Mesenchymal stem cell (in vitro differentiated cells and primary cell): Measurements from ENCODE around the gene MARK1.

Experiments
- DNase-seq: peaks from one replicate; pipeline ENCODE4 v3.0.0-alpha.2; 2013
- H2AFZ ChIP-seq: one replicate; pipeline ENCODE4 v1.6.1; 2013; ENCODE audit warnings: low read depth, mild to moderate bottlenecking, control low read depth, inconsistent platforms, low read length, moderate library complexity
- H2AK5ac ChIP-seq: 2 replicates; pipeline ENCODE4 v1.6.1; 2013; ENCODE audit warnings: low read length, moderate library complexity, mild to moderate bottlenecking, inconsistent platforms; ENCODE audit not compliant: severe bottlenecking
- H2BK120ac ChIP-seq: one replicate; pipeline ENCODE4 v1.6.1; 2013; ENCODE audit warnings: low read depth, mild to moderate bottlenecking, inconsistent platforms, low read length, moderate library complexity
- H2BK12ac ChIP-seq, 2 experiments: one replicate each; pipeline ENCODE4 v1.6.1; 2013; ENCODE audit warnings: inconsistent platforms in 2 of 2, low read length in 2 of 2, mild to moderate bottlenecking in 2 of 2, moderate library complexity in 2 of 2, control low read depth in 1 of 2
- H2BK15ac ChIP-seq: one replicate; pipeline ENCODE4 v1.6.1; 2013; ENCODE audit warnings: mild to moderate bottlenecking, low read depth, inconsistent platforms; ENCODE audit not compliant: poor library complexity, severe bottlenecking
- H2BK5ac ChIP-seq: 2 replicates; pipeline ENCODE4 v1.6.1; 2013; ENCODE audit warnings: low read depth, mild to moderate bottlenecking, low read length, control low read depth, inconsistent platforms; ENCODE audit not compliant: poor library complexity, severe bottlenecking
- H3K14ac ChIP-seq, 2 experiments: one replicate each; pipeline ENCODE4 v1.6.1; 2013; ENCODE audit warnings: inconsistent platforms in 2 of 2, low read length in 2 of 2, control low read depth in 1 of 2, mild to moderate bottlenecking in 1 of 2, moderate library complexity in 1 of 2
- H3K18ac ChIP-seq, 2 experiments: one replicate each; pipeline ENCODE4 v1.6.1; 2013; ENCODE audit warnings: inconsistent platforms in 2 of 2, low read length in 2 of 2, control low read depth in 1 of 2, low read depth in 1 of 2, mild to moderate bottlenecking in 1 of 2
- H3K23ac ChIP-seq, 2 experiments: one replicate each; pipeline ENCODE4 v1.6.1; 2013; ENCODE audit warnings: inconsistent platforms in 2 of 2, low read length in 2 of 2, mild to moderate bottlenecking in 2 of 2, moderate library complexity in 2 of 2, control low read depth in 1 of 2
- H3K27ac ChIP-seq: 2 replicates; pipeline ENCODE4 v1.5.1; 2013; ENCODE audit warnings: mild to moderate bottlenecking, moderate library complexity, low read length, control low read depth, inconsistent platforms; ENCODE audit not compliant: poor library complexity, severe bottlenecking
- H3K27me3 ChIP-seq, 2 experiments: 2 replicates each; pipeline versions ENCODE4 v1.6.1 to v1.7.0; 2013; ENCODE audit warnings: low read length in 2 of 2, mild to moderate bottlenecking in 2 of 2, moderate library complexity in 2 of 2, control low read depth in 1 of 2, inconsistent platforms in 1 of 2; ENCODE audit not compliant: control insufficient read depth in 1 of 2, insufficient read depth in 1 of 2
- H3K36me3 ChIP-seq, 2 experiments: 2 replicates each; pipeline versions ENCODE4 v1.6.1 to v1.7.0; 2013; ENCODE audit warnings: low read length in 2 of 2, control low read depth in 1 of 2, inconsistent platforms in 1 of 2, low read depth in 1 of 2, mild to moderate bottlenecking in 1 of 2; ENCODE audit not compliant: insufficient read depth in 2 of 2, control insufficient read depth in 1 of 2
- H3K4ac ChIP-seq, 2 experiments: one replicate each; pipeline ENCODE4 v1.6.1; 2013; ENCODE audit warnings: inconsistent platforms in 2 of 2, low read length in 2 of 2, mild to moderate bottlenecking in 2 of 2, moderate library complexity in 2 of 2, control low read depth in 1 of 2, low read depth in 1 of 2
- H3K4me1 ChIP-seq: 2 replicates; pipeline ENCODE4 v1.6.1; 2013; ENCODE audit warnings: low read depth, low read length, control low read depth; ENCODE audit not compliant: control insufficient read depth, insufficient read depth
- H3K4me2 ChIP-seq: 2 replicates; pipeline ENCODE4 v1.6.1; 2013; ENCODE audit warnings: low read length, mild to moderate bottlenecking, inconsistent platforms; ENCODE audit not compliant: poor library complexity, severe bottlenecking
- H3K4me3 ChIP-seq, 2 experiments: 2 replicates each; pipeline versions ENCODE4 v1.5.1 to v1.7.0; 2013; ENCODE audit warnings: low read length in 2 of 2, mild to moderate bottlenecking in 2 of 2, control low read depth in 1 of 2, low read depth in 1 of 2; ENCODE audit not compliant: insufficient read depth in 1 of 2
- H3K79me1 ChIP-seq: replicated peaks from 2 replicates; pipeline ENCODE4 v1.6.1; 2013; ENCODE audit warnings: mild to moderate bottlenecking, control low read depth, low read length, inconsistent platforms; ENCODE audit not compliant: poor library complexity, severe bottlenecking
- H3K9ac ChIP-seq: 2 replicates; pipeline ENCODE4 v1.7.0; 2013; ENCODE audit warnings: mild to moderate bottlenecking, low read length, moderate library complexity
- H3K9me3 ChIP-seq: 2 replicates; pipeline ENCODE4 v1.7.0; 2013; ENCODE audit warnings: mild to moderate bottlenecking, low read length; ENCODE audit not compliant: control insufficient read depth
- H4K8ac ChIP-seq: one replicate; pipeline ENCODE4 v1.6.1; 2013; ENCODE audit warnings: inconsistent platforms, mild to moderate bottlenecking, low read length, moderate library complexity
- H4K91ac ChIP-seq: one replicate; pipeline ENCODE4 v1.6.1; 2013; ENCODE audit warnings: mild to moderate bottlenecking, low read length, inconsistent platforms
- WGBS: methylation state at CpG from one replicate; pipeline ENCODE4 v1.1.7; 2013; ENCODE audit warnings: mixed read lengths; 5-methylcytosine and 5-hydroxymethylcytosine counted together

MARK1 gene

GRCh38 chr1:220511179-220511578 lies 16.8 kb upstream of the MARK1 start:
- H2BK5ac ChIP-seq = no peak overlapping the region
- H3K4me2 ChIP-seq = no peak overlapping the region
- no peak overlapping the region for H3K4ac ChIP-seq
- no peak overlapping the region for H2AFZ ChIP-seq
- no peak overlapping the region for H2BK12ac ChIP-seq
- H3K27me3 ChIP-seq = no peaks in the 10 kb centered on the region
- H2BK15ac ChIP-seq = no peak overlapping the region
- no peak overlapping the region for H4K8ac ChIP-seq
- WGBS = 90% methylated on average over 4 of the region's 4 CpGs
- no peak overlapping the region for H3K9ac ChIP-seq
- no peak overlapping the region for H3K23ac ChIP-seq
- H2AK5ac ChIP-seq = no peak overlapping the region
- H3K9me3 ChIP-seq = no peaks in the 10 kb centered on the region
- no peak overlapping the region for H2BK120ac ChIP-seq
- no peaks in the 10 kb centered on the region for H3K4me1 ChIP-seq
- H3K14ac ChIP-seq = no peak overlapping the region
- H3K27ac ChIP-seq = no peak overlapping the region
- H3K18ac ChIP-seq = no peak overlapping the region
- no peak overlapping the region for H4K91ac ChIP-seq
- no peak for DNase-seq
- H3K36me3 ChIP-seq = no peaks in the 10 kb centered on the region
- no peak overlapping the region for H3K4me3 ChIP-seq
- no peaks in the 10 kb centered on the region for H3K79me1 ChIP-seq

- 28% methylated on average over 4 of the region's 4 CpGs for WGBS
- Histone ChIP-seq H3K4me3 (no peak overlapping the region), H2AK5ac (no peak overlapping the region), H3K4me1 (no peaks in the 10 kb centered on the region), H3K9ac (no peak overlapping the region), H3K79me1 (no peaks in the 10 kb centered on the region), H3K36me3 (no peaks in the 10 kb centered on the region), H3K18ac (no peak overlapping the region), H3K9me3 (no peaks in the 10 kb centered on the region), H2BK5ac (no peak overlapping the region), H2BK15ac (no peak overlapping the region), H3K4me2 (no peak overlapping the region), H3K27ac (no peak overlapping the region), H3K27me3 (no peaks in the 10 kb centered on the region), H3K14ac (no peak overlapping the region), H4K91ac (no peak overlapping the region), H3K4ac (no peak overlapping the region), H2AFZ (no peak overlapping the region), H3K23ac (no peak overlapping the region), H2BK12ac (no peak overlapping the region), H4K8ac (no peak overlapping the region), H2BK120ac (no peak overlapping the region)
- no peak for DNase-seq
These were observed 16.2 kb upstream of the MARK1 start for GRCh38 chr1:220511785-220512184.

- Histone ChIP-seq H3K79me1 (no peaks in the 10 kb centered on the region), H3K9me3 (no peaks in the 10 kb centered on the region), H2BK120ac (no peak overlapping the region), H3K23ac (no peak overlapping the region), H3K4me2 (no peak overlapping the region), H2BK12ac (no peak overlapping the region), H2AK5ac (no peak overlapping the region), H3K27me3 (no peaks in the 10 kb centered on the region), H2AFZ (no peak overlapping the region), H3K4ac (no peak overlapping the region), H2BK5ac (no peak overlapping the region), H3K9ac (no peak overlapping the region), H3K4me3 (no peak overlapping the region), H2BK15ac (no peak overlapping the region), H3K4me1 (no peaks in the 10 kb centered on the region), H3K18ac (no peak overlapping the region), H4K91ac (no peak overlapping the region), H3K27ac (no peak overlapping the region), H3K36me3 (no peaks in the 10 kb centered on the region), H3K14ac (no peak overlapping the region), H4K8ac (no peak overlapping the region)
- WGBS = 94% methylated on average over 3 of the region's 4 CpGs
- no peak for DNase-seq
These were observed 14.1 kb upstream of the MARK1 start for GRCh38 chr1:220513834-220514233.

- H3K4me2 ChIP-seq = no peak overlapping the region
- H4K8ac ChIP-seq = no peak overlapping the region
- no peaks in the 10 kb centered on the region for H3K9me3 ChIP-seq
- H2AK5ac ChIP-seq = no peak overlapping the region
- no peak overlapping the region for H2AFZ ChIP-seq
- 92% methylated on average over 1 of the region's 2 CpGs for WGBS
- DNase-seq = no peak
- no peaks in the 10 kb centered on the region for H3K27me3 ChIP-seq
- H2BK12ac ChIP-seq = no peak overlapping the region
- H2BK5ac ChIP-seq = no peak overlapping the region
- H3K79me1 ChIP-seq = no peaks in the 10 kb centered on the region
- no peaks in the 10 kb centered on the region for H3K36me3 ChIP-seq
- no peak overlapping the region for H3K9ac ChIP-seq
- H3K4ac ChIP-seq = no peak overlapping the region
- no peak overlapping the region for H4K91ac ChIP-seq
- no peak overlapping the region for H3K4me3 ChIP-seq
- H3K4me1 ChIP-seq = no peaks in the 10 kb centered on the region
- no peak overlapping the region for H3K27ac ChIP-seq
- H3K23ac ChIP-seq = no peak overlapping the region
- no peak overlapping the region for H3K14ac ChIP-seq
- no peak overlapping the region for H2BK15ac ChIP-seq
- no peak overlapping the region for H2BK120ac ChIP-seq
- H3K18ac ChIP-seq = no peak overlapping the region
These were observed 13.7 kb upstream of the MARK1 start for GRCh38 chr1:220514256-220514655.
